GM19372 (cell line): ENCODE measurements around the gene SH3PXD2A.
"Not testable (repeated sequence)": the region's sequence is repeated elsewhere in the genome, so short reads cannot be mapped to it uniquely, and the experiment has no call there.

Source experiments
- ATAC-seq: cut with Tn5 transposase; IDR thresholded peaks from one replicate; pipeline ENCODE4 v1.9.1; 2021; ENCODE audit warnings: mild to moderate bottlenecking, low read depth, moderate library complexity; ENCODE audit not compliant: unreplicated experiment

Gene SH3PXD2A

GRCh38 chr10:103616705-103617601 is 238.4 kb downstream of the SH3PXD2A start:
- ATAC-seq = no peak

DNA sequence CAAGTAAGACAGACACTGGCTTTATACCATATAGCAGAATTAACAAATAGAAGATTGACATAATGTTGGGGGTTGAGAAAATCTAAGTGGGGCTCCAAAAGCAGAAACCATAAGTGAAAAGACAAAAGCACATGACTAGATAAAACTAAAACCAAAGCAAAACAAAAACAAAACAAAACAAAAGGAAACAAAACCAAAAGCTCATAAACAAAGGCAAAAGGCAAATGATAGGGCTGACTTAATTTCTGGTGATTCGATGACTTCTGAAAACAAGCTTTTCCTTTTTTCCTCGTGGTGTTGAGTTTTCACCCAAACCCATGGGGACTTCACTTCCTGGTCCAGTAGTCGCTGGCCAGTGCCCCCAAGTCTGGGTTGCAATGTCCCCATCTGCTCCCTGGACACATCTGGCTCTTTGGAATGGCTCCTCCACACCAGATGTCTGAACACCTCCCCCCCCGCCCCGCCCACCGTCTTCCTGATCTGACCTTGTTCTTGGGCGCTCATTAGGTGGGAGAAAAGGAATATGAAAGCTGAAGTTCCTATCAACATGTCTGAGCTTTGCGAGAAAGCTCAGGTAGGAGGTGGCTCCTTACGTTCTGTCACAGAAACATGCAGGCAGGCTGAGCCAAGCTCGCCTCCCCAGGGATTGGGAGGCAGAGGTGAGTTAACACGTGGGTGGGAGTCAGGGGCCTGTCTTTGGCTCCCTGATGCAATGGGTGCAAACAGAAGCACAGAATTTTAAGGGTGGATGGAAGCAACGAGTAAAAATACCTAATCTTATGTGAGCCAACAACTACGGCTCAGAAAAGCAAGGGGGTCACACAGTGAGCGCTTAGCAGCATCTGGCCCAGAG is 240.8 kb downstream of the SH3PXD2A start:
- ATAC-seq = no peak

- ATAC-seq = no peak
Observed at GRCh38 chr10:103613616-103614015, 241.8 kb downstream of the SH3PXD2A start.

DNA sequence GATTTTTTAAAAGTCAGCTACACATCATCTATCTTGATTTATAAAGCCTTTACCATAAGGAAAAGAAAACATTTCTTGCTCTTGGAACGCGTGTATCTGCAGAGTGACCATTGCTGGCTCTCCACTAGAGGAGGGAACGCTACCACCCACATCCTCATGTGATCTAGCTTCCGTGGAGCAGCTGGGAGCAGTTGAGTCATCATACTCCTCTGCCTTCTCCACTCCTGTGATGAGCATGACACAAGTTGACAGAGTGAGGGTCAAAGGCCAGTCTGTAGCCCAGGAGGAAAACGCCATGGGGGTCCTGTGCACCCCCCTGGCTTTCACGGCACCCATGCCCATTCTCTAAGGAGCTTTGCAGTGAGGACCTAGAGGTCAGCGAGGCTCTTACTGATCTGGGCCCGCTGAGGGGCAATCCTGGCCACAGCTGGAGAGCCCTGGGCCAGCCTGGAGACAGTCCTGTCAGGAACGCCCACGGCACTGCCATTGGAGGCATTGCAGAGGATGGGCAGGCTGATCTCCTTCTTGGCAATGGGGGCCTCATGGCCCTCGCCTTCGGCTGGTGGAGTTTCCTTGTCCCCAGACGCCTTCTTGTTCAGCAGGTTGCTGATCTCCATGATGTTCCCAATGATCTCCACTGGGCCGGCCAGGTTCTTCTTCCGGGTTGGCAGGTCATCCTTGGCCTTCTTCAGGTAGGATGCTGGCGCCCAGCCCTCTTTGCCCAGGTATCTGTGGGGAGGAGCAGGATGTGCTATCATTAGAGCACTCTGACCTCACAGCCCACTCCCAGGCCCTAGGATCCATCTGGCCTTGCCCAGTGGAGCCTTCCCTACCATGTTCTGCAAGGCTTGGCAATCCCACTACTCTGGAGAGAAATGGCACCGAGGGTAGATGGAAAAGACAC is 242.7 kb downstream of the SH3PXD2A start:
- no peak for ATAC-seq

DNA sequence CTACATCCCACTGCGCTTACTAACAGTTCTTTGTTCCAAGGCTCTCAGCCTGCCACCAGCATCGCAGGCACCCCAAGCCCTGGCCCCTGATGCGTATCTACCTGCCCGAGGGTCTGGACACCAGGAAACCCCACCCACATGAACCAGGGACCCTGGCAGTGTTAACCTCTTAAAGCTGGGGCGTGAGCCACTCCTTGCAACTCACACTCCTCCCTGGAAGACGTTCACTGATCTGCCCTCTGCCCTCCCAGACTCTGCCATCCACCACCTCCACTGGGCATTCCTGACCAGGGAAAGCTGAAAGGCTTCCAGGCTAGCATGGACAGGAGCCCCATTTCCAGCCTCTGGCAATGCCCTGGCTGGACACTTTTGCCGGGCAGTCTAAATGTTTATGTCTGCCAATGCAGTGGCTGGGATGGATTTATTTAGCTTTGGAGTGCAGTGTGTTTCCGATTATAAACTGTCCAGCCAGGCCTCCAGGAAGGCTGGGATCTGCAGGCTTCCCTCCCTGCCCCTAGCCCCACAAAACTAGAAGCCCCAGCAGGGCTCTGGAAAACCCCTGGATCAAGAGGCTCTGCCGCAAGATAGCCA is 244.4 kb downstream of the SH3PXD2A start:
- ATAC-seq = no peak

GRCh38 chr10:103610083-103610472 is 245.3 kb downstream of the SH3PXD2A start:
- ATAC-seq = no peak

DNA sequence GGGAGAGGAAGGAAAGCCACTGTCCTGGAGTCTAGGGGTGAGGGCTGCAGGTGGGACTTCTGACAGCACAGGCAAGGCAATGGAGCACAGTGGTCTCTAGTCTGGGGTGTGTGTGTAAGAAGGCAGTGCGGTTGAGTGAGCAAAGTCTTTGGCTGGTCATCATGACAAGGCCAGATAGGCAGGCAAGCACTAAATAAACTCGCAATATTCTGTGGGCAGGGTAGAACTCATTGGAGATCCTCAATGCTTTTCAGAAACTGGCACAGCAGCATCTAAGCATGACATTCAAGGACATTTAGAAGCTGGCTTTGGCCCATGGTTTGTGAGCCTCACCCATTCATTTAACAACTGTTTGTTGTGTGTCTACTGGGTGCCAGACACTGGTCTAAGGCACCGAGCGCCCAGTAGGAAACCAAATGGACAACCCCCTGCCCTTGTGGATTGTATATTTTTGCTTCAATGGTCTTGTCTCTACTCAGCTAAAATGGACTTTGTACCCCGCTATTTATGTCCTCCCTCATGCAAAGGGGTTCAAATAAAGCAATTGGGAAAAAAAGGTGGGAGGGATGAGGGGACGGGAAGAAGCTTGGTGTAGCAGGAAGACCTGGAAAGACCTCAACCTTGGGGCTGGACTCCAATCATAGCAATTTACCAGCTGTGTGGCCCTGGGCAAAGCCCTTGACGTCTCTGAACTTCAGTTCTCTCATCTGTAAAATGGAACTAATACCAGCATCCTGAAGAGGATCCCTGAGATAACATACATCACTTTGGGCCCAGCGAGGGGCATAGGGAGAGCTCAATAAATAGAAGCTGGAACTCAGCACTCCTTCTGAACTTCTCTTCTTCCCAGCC is 245.9 kb downstream of the SH3PXD2A start:
- ATAC-seq = no peak

DNA sequence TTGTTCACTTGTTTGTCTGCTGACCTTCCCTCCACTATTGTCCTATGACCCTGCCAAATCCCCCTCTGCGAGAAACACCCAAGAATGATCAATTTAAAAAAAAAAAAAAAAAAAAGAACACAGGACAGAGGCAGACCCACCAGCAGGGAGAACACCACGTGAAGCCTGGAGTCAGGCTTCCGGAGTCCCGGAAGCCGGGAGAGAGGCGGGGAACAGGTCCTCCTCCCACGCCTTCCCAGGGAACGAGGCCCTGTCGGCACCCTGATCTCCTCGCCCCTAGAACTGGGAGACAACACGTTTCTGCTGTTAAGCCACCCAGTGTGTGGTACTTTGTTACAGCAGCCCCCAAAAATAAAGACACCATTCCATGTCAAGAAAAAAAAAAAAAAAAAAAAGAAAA is 247.3 kb downstream of the SH3PXD2A start:
- not testable (repeated sequence) for ATAC-seq

- not testable (repeated sequence) for ATAC-seq
Observed at GRCh38 chr10:103607051-103607450, 248.3 kb downstream of the SH3PXD2A start.

- ATAC-seq = not testable (repeated sequence)
Observed at GRCh38 chr10:103606097-103606438, 249.3 kb downstream of the SH3PXD2A start.

DNA sequence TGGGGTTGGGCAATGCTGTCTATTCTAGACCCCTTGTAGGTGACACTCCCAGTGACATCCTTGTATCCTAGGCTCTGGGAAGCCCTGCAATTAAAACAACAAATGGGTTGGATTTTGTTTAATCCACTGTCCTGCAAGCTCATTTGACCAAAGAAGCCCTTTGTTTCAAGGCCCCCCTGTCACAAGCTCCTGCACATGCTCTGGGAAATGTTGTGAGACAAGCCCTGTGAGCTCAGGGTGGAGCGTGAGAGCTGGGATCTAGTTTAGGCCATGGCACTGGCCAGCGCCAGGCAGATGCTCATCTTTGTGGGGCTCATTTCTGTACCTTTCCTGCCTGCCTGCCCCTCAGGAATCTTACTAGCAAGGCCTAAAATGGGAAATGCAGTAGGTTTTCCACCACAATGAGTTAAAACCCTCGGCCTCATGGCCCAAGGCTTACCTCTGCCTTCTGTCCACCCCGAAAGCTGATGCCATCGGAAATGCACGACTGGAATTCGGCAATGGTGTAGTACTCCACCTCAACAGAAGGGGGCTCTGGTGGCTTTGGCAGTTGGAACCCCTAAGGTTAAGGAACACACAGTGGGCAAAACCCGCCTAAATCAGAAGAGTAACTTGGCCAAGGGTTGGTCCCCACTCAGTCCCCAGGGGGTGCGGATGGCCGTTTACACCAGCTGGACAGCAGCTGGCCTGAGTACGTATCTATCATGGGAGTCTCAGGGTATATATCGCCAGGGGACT is 249.8 kb downstream of the SH3PXD2A start:
- no peak for ATAC-seq

GRCh38 chr10:103603382-103603781 is 252.0 kb downstream of the SH3PXD2A start:
- ATAC-seq = no peak

DNA sequence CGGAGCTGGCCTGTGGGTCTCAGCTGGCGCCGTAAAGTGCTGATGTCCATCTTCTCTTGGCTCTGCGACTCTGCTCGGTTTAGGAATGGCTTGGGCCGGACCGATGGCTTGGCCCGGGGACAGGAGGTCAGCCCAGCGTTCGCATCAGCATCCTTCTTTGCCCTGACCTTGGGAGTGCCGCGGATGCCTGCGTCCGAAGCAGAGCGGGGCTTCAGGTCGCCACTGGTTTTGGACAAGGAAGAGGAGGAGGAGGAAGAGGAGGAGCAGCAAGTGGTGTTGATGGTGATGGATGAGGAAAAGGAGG is 252.6 kb downstream of the SH3PXD2A start:
- ATAC-seq = no peak

- no peak for ATAC-seq
Observed at GRCh38 chr10:103602028-103602851, 253.1 kb downstream of the SH3PXD2A start.

DNA sequence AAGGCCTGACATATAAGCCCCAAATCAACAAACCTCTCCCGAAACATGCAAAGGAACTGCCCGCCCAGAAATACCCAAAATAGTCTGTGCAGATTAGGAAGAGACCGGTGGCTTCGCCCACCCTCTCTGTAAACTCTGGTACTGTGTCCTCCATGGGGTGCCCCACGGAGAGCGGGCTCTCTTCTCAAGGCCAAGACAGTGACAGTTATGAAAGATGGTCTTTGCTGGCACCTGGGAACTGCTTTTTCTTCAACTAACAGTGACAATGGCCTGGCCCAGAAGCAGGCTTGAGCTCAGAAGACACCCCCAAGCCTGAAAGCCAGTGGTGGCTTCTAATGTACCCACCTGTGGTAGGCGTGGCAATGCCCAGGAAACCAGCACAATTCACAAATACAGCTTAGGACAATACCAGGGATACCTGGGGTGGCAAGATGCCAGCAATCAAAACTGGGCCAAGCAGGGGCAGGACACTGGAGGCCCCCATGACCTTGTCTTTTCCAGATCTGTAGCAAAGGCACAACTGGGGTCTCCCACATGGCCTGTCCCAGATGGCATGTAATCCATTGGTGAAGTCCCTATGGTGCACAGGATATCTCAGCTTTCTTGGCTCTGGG is 254.3 kb downstream of the SH3PXD2A start:
- ATAC-seq = no peak

- ATAC-seq = no peak
Observed at GRCh38 chr10:103600325-103600724, 255.1 kb downstream of the SH3PXD2A start.

DNA sequence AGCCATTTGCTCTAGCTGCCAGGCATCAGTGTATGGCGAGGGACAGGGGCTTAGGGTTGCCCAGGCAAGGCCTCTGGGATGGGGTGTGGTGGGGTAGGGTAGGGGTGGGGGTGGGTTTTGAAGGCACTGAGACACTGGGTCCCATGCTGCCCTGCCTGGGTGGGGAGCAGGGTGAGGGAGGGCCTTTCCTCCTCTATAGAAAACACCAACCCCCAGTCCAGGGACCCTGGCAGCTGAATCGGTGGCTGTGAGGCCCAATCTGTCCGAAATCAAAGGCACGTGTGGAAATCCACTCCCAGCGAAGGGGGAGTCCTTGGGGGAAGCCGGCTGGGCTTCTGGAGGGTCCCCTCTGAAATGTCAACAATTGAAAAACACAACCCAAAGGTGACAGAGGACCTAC is 255.5 kb downstream of the SH3PXD2A start:
- ATAC-seq = no peak

GRCh38 chr10:103599211-103599610 is 256.2 kb downstream of the SH3PXD2A start:
- no peak for ATAC-seq
